HepG2 (cell line): ENCODE results near the gene TUNAR. TPM values are rescaled to one million over a fixed set of nuclear protein-coding genes. Genes with fewer than 3 reads are reported as not detected.

Experiments
- ATAC-seq: fragments of 200-7000 bp; cut with Tn5 transposase; 3 replicates; pipeline ENCODE4 v1.9.1; 2020; ENCODE audit warnings: mild to moderate bottlenecking, moderate library complexity
- BruUV-seq: library from RNA; stranded (reverse); fragments of 400-500 nt; replicated peaks from 2 replicates; lab custom pipeline; 2021; lab: Mats Ljungman, UMichigan
- CTCF ChIA-PET: fragments of 300-600 bp; formaldehyde crosslinking; extraction: SDS; loops from one replicate; lab custom pipeline; 2021; ENCODE audit warnings: low total read pairs, inconsistent platforms, low intra/inter-chr PET ratio; lab: Yijun Ruan, JAX
- POLR2A ChIA-PET: fragments of 350-600 bp; sonication (Branson Sonifier 250); formaldehyde crosslinking; loops from one replicate; lab custom pipeline; 2020; ENCODE audit warnings: antibody characterized with exemption, inconsistent platforms; lab: Yijun Ruan, JAX
- DNase-seq: peaks from one replicate; pipeline ENCODE4 v3.0.0-alpha.2; 2015; ENCODE audit warnings: low spot score
- FAIRE-seq: peaks from 3 replicates; lab custom pipeline; 2011; peaks lifted over from hg19 to GRCh38; lab: Jason Lieb, UNC
- H2AFZ ChIP-seq: one replicate; pipeline ENCODE4 v1.6.1; 2011; ENCODE audit warnings: low read length, inconsistent platforms
- H3K27ac ChIP-seq: fragments of 300-600 bp; 3 replicates; pipeline ENCODE4 v1.8.0; 2011; ENCODE audit warnings: mixed run types, mild to moderate bottlenecking, mixed read lengths, low read length, inconsistent platforms; ENCODE audit not compliant: insufficient read depth; ENCODE audit errors: extremely low read length
- H3K27me3 ChIP-seq, 2 experiments: fragments of 200-600 bp in 1 of 2; 2 replicates in 1 of 2; 3 replicates in 1 of 2; pipeline versions ENCODE4 v1.6.0 to v1.8.0; 2011; ENCODE audit warnings: low read length in 2 of 2, mild to moderate bottlenecking in 2 of 2, moderate library complexity in 2 of 2, inconsistent platforms in 1 of 2; ENCODE audit not compliant: insufficient read depth in 2 of 2, control insufficient read depth in 1 of 2
- H3K36me3 ChIP-seq, 2 experiments: fragments of 200-600 bp in 1 of 2; replicated peaks in 1 of 2; 2 replicates in 1 of 2; 3 replicates in 1 of 2; pipeline versions ENCODE4 v1.5.1 to v1.8.0; 2011; ENCODE audit warnings: low read length in 2 of 2, inconsistent platforms in 1 of 2; ENCODE audit not compliant: insufficient read depth in 2 of 2, control insufficient read depth in 1 of 2
- H3K4me1 ChIP-seq: 2 replicates; pipeline ENCODE4 v1.5.1; 2012; ENCODE audit warnings: low read length, inconsistent platforms; ENCODE audit not compliant: insufficient read depth
- H3K4me2 ChIP-seq: 2 replicates; pipeline ENCODE4 v1.6.0; 2011; ENCODE audit warnings: low read depth, low read length, inconsistent platforms
- H3K4me3 ChIP-seq, 3 experiments: fragments of 200-600 bp in 1 of 3; sonication (generic), shearing (Covaris generic) in 1 of 3; replicated peaks in 1 of 3; 2 replicates each; pipeline ENCODE4 v1.5.1; 2011 to 2016; ENCODE audit warnings: low read length in 3 of 3, inconsistent platforms in 2 of 3, low read depth in 2 of 3, mild to moderate bottlenecking in 2 of 3, control low read depth in 1 of 3, mixed read lengths in 1 of 3; ENCODE audit not compliant: insufficient read depth in 1 of 3
- H3K79me2 ChIP-seq: one replicate; pipeline ENCODE4 v1.6.1; 2011; ENCODE audit warnings: low read length, inconsistent platforms; ENCODE audit not compliant: insufficient read depth
- H3K9ac ChIP-seq: 2 replicates; pipeline ENCODE4 v1.6.0; 2011; ENCODE audit warnings: mild to moderate bottlenecking, low read depth, low read length, inconsistent platforms; ENCODE audit not compliant: insufficient read depth
- H3K9me3 ChIP-seq: 2 replicates; pipeline ENCODE4 v1.5.1; 2012; ENCODE audit warnings: mild to moderate bottlenecking, low read length
- H4K20me1 ChIP-seq: 2 replicates; pipeline ENCODE4 v1.6.0; 2011; ENCODE audit warnings: inconsistent platforms, mild to moderate bottlenecking, low read length, moderate library complexity; ENCODE audit not compliant: insufficient read depth
- ATF7-NPFF ChIP-seq: sonication (generic); formaldehyde crosslinking; IDR thresholded peaks from 2 replicates; pipeline ENCODE4 v1.8.1; 2023; ENCODE audit warnings: mild to moderate bottlenecking, low read depth, missing genetic modification reagents, moderate library complexity
- CEBPB ChIP-seq: IDR thresholded peaks from 2 replicates; pipeline ENCODE4 v1.6.1; 2011; ENCODE audit warnings: low read depth, low read length, improper control_type of control experiment, borderline replicate concordance
- CSRNP2 ChIP-seq: sonication (generic); formaldehyde crosslinking; conservative IDR thresholded peaks from 2 replicates; pipeline ENCODE4 v1.8.0; 2022; ENCODE audit warnings: low read depth, missing genetic modification reagents
- GABPA ChIP-seq, 2 experiments: IDR thresholded peaks; 2 replicates each; pipeline ENCODE4 v1.6.1; 2011 to 2016; ENCODE audit warnings: low read depth in 2 of 2, low read length in 1 of 2, missing biosample characterization in 1 of 2, missing genetic modification characterization in 1 of 2
- SP1 ChIP-seq, 2 experiments: fragments of 450-650 bp in 1 of 2; sonication (generic) in 1 of 2; formaldehyde crosslinking in 1 of 2; IDR thresholded peaks; 2 replicates each; pipeline versions ENCODE4 v1.4.0 to v1.6.1; 2016 to 2020; ENCODE audit warnings: missing genetic modification reagents in 1 of 2
- ZBTB42 ChIP-seq: sonication (generic); formaldehyde crosslinking; IDR thresholded peaks from 2 replicates; pipeline ENCODE4 v1.5.0; 2020; ENCODE audit warnings: mild to moderate bottlenecking, missing genetic modification reagents
- ZMYM3 ChIP-seq: sonication (generic); formaldehyde crosslinking; IDR thresholded peaks from 2 replicates; pipeline ENCODE4 v1.5.1; 2020; ENCODE audit warnings: mild to moderate bottlenecking, missing genetic modification reagents
- ZNF17 ChIP-seq: sonication (generic); formaldehyde crosslinking; IDR thresholded peaks from 2 replicates; pipeline ENCODE4 v1.5.0; 2020; ENCODE audit warnings: mild to moderate bottlenecking, missing genetic modification reagents
- ZNF737 ChIP-seq: sonication (generic); formaldehyde crosslinking; IDR thresholded peaks from 2 replicates; pipeline ENCODE4 v1.5.0; 2020; ENCODE audit warnings: missing genetic modification reagents, mild to moderate bottlenecking, borderline replicate concordance
- WGBS: methylation state at CpG from one replicate; pipeline ENCODE4 v1.1.6; 2017; ENCODE audit warnings: low lambda C conversion rate; 5-methylcytosine and 5-hydroxymethylcytosine counted together
- in situ Hi-C: cut with HindIII; loops from 2 replicates; pipeline ENCODE4 v1.10.0; 2017; ENCODE audit warnings: low pct_unique_long_range_greater_than_20kb; ENCODE audit not compliant: extremely low pct_ligation_motif_present
- intact Hi-C: fragments of 100-400 bp; cut with micrococcal nuclease; formaldehyde crosslinking; loops from one replicate; pipeline ENCODE4 v1.10.0; 2022; ENCODE audit not compliant: unreplicated experiment
- polyA plus RNA-seq, 8 experiments: library from polyadenylated mRNA; depleted of rRNA in 3 of 8; stranded (reverse) in 7 of 8; unstranded in 1 of 8; fragments of >200 nt; fragmentation: Illumina TruSeq in 4 of 8; extraction: Trizol in 4 of 8; gene quantifications; 2 replicates each; pipeline versions ENCODE4 v1.2.1 to v1.2.3, GENCODE V29; 2011 to 2016; ENCODE audit warnings: low read depth in 4 of 8, missing spikeins in 1 of 8, mixed read lengths in 1 of 8; ENCODE audit not compliant: insufficient read depth in 1 of 8
- total RNA-seq, 5 experiments: library from RNA; depleted of rRNA; stranded (reverse); fragments of >200 nt; fragmentation: Illumina TruSeq; extraction: Trizol; gene quantifications; 2 replicates each; pipeline ENCODE4 v1.2.3, GENCODE V29; 2016; ENCODE audit warnings: low read depth in 1 of 5

Gene TUNAR
- total and polyA plus RNA-seq, 2 of the 13 experiments (the other 11 are each of a cell fraction or from before 2014, with no cell fraction given): not detected

- no TSS peak for BruUV-seq
- Histone ChIP-seq H4K20me1 (no peaks in the 10 kb centered on the region), H3K27me3 (no peaks in the 10 kb centered on the region), H3K79me2 (no peaks in the 10 kb centered on the region), H3K36me3 (no peaks in the 10 kb centered on the region), H3K4me3 (no peak overlapping the region), H2AFZ (no peak overlapping the region), H3K4me1 (no peaks in the 10 kb centered on the region), H3K4me2 (no peak overlapping the region), H3K9ac (no peak overlapping the region), H3K27ac (no peak overlapping the region), H3K9me3 (no peaks in the 10 kb centered on the region)
- WGBS: 40% methylated on average over 2 of the region's 2 CpGs
- intact Hi-C loops: no loop called here
- FAIRE-seq (no peak), DNase-seq (no peak), ATAC-seq (no peak)
- CTCF ChIA-PET: no interaction called here
- TF ChIP-seq ZNF737 (CRISPR knock-in tag): no peak
- TF ChIP-seq ZMYM3 (CRISPR knock-in tag): no peak
- no peak for TF ChIP-seq ZNF17 (CRISPR knock-in tag)
- no peak for TF ChIP-seq CSRNP2 (CRISPR knock-in tag)
- no peak for TF ChIP-seq ATF7-NPFF
- no peak for TF ChIP-seq CEBPB
- TF ChIP-seq ZBTB42 (CRISPR knock-in tag): no peak
- no peak for TF ChIP-seq SP1 (IDR thresholded peaks at IDR 0.05)
- no peak for TF ChIP-seq SP1 (CRISPR knock-in tag; IDR thresholded peaks at IDR 0.05)
- TF ChIP-seq GABPA (IDR thresholded peaks at IDR 0.05; ENCODE audit: low read depth, low read length): no peak
- no peak for TF ChIP-seq GABPA (CRISPR knock-in tag; IDR thresholded peaks at IDR 0.05; ENCODE audit: low read depth)
- POLR2A ChIA-PET: no interaction called here
- in situ Hi-C loops: no loop called here
These were observed 88.3 kb downstream of the TUNAR start for GRCh38 chr14:95964901-95965300.
